CD4-positive, alpha-beta T cell treated with Interleukin-17A for 1 hour (primary cell): Measurements from ENCODE around the gene RBM18.

ENCODE experiments used
- DNase-seq: peaks from one replicate; pipeline ENCODE4 v3.0.0-alpha.2; 2020

RBM18 gene

DNA sequence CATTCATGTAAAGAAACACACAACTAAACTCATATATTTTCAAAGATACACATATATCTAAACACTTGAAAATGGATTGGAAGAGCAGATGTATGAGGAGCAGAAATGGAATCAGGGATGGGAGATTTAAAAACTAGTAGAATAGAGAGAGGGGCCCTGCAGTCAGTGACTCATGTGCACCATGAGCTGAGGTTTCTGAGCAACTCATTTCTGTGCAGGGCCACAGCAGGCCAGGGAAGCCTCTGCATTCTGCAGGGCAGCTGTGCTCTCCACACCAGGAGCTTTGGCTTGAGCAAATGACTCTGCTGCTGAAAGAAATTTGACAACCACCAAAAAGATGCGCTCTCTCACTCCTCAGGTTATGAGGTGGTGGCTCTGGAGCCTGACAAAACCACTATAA lies 63.0 kb downstream of the RBM18 start:
- no peak for DNase-seq

DNA sequence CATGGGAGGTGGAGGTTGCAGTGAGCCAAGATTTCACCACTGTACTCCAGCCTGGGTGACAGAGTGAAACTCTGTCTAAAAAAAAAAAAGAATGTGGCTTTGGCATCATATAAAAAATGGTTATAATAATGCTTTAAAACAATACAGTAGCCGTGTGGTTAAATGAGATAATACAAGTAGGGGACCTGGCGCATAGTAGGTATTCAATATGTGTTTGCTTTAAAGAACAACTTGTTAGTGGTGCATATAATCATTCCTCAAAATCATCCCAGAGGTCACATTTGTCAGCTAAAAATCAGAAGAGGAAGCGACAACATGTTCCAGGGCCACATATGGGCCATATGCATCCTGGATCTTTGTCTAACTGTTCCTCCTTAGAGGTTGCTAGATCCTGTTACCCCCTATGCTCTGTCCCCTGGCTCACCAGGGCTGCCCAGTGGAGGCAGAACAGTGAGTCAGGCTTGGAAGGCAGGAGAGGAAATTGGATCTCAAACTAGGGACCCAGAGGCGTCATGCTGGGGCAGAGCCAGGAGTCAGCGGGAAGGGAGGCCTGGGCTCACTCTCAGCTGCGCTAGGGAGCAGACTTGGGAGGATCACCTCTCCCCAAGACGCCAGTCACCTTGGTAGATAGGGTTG lies 63.6 kb downstream of the RBM18 start:
- no peak for DNase-seq

DNA sequence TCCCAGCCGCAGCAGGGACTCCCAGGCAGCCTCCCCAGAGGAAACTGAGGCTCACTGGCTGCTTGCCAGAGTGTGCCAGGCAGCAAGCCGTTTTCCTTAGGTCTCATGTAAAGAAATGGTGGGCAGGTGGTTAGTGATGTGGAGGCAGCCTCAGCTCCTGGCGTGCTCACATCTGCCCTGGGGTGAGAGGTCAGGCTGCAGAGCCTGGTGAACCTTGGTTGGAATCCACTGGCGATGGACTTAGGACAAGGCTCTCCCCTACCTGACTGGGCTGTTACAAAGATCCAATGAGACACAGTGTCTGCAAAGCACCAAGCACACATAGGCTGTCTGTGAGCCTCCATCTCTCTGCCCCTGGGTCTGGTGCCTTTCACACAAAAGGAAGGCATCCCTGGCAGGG lies 66.8 kb downstream of the RBM18 start:
- DNase-seq, result no peak

DNA sequence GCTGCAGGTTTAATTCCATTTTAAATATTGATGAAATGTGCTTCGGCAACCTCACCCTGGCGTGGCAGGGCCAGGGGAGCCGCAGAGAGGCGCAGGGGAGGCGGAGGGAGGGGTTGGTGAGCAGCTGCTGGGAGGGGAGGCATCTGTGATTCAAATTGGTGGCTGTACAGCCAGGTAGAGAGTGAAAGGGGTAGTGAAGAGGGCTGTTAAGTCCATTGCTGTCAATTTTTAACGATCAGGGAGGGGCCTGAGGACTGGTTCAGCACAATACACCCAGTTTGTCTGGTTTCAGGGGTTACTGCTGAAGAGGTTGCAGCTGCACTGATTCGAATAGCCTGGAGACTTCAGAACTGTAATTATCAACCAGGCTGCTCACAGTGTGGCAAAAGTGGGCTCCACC lies 67.2 kb downstream of the RBM18 start:
- no peak for DNase-seq

DNA sequence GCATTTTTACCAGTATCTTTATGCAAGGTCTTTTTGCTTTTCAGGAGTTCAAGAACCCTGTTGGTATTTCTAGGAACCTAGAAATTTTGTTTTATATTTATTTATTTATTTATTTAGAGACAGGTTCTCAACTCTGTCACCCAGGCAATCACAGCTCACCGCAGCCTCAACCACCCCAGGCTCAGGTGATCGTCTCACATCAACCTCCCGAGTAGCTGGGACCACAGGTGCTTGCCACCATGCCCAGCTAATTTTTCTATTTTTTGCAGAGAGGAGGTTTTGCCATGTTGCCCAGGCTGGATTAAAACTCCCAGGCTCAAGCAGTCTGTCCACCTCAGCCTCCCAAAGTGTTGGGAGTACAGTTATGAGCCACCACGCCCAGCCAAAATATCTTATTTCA lies 68.8 kb downstream of the RBM18 start:
- no peak for DNase-seq

DNA sequence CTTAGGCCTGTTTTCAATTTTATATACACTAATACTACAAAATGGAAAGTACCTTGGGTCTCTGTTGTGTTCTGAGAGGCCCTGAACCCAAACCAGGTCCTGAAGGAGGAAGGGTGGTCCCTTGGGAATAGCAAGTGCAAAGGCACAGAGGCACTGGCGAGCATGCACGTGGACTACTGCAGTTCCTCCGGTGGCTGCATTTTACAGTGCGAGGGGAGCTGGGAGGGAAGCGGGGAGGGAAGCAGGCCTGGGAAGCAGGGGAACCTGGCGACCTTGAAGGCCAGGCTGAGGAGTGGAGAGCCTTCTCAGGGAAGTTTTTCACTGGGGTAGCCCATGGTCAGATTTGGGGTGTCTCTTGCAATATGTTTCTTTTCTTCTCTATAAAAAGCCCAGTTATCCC lies 71.0 kb downstream of the RBM18 start:
- no peak for DNase-seq

DNA sequence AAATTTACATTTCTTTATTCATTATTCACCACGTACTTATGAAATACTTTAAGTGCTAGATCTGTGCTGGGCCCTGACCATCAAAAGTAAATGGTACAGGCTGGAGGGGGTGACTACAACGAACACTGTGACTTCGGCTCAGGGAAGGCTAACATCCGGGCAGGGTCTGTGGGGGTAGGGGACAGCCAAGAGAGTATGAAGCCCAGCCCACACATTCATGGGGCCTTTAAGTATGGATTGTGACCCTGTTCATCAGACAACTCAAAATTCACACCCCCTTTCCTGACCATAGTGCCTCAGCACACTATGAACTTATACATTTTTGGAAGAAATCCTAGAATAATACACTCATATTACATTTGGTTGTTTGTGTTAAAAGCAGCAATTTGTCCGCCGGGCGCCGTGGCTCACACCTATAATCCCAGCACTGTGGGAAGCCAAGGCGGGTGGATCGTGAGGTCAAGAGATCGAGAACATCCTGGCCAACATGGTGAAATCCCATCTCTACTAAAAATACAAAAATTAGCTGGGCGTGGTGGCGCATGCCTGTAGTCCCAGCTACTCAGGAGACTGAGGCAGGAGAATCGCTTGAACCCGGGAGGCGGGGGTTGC lies 71.6 kb downstream of the RBM18 start:
- DNase-seq, result no peak

DNA sequence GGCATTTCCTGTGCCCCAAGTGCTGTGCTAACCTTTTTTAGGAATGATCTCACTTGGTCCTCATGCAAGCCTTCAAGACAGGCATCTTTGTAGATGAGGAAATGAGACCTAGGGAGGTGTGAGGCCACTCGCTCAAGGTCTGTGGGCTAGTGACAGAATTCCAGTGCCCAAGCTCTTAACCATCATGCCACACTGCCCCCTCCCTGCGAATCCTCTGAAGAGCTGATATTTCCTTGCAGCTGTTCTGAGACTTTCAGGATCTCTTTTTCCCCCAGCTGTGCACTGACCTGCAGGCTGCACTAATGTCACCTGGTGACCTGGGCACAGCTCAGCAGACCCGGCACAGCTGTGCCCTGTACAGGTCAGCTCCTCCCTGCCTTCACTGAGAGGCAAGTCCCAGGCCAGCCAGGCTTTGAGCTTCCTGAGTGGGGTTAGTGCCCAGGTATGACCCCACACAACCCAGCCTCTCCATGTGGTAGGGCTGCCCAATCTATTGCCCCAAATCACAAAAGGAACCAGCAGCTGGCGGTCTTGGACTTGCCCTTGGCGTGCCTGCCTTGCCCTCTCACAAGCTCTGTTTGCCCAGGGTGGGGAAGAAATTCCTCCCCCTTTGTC lies 72.3 kb downstream of the RBM18 start:
- no peak for DNase-seq

DNA sequence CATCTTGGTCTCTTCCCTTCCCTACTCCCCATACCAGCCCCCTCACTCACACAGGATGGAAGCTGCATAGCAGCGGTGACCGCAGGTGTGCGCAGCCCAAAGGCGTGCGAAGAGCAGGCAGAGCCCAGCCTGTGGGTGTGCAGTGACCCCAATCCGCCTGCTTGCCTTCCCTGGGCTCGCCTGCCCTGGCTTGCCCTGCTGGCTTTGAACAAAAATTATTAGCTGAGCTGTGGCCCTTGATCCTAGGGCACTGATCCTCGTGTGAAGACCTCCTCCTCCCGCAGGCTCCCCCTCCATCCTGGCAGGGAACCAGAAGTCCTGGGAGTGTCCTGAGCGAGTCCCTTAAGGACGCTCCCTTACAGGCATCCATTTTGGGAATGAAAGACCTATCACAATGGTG lies 73.1 kb downstream of the RBM18 start:
- no peak for DNase-seq

DNA sequence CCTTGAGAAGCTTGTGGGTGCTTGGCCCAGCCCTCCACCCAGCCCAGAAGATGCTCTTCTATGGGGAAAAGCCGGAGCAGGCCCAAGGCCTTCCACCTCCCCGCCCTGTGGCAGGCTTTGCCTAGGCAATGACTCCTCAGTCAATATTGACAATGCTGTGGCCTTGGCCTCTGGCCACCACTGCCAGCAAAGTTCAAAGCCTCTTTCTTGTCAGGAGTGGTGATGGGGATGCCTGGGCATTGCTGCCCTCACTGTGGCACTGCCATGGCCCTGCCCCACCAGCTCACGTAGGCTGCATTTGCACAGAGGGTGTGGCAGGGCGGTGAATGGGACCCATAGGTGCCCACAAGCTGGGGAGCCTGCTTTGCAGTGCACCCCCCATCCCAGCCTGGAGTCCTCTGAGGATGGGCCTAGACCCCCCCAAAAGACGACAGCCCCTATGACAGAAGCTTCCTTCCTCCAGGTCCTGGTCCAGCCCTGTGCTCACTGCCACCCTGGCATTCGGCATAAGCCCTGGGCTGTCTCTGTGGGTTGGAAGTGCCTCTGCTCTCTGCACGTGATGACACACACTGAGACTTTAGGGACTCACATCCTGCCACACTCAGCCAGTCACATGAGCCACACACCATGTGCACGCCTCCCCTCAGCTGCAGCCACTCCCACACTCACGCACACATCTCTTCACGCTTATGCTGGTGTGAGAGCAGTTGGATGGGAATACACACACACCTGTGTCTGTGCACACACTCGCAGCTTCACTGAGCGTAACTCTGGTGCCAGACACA lies 73.9 kb downstream of the RBM18 start:
- no peak for DNase-seq

DNA sequence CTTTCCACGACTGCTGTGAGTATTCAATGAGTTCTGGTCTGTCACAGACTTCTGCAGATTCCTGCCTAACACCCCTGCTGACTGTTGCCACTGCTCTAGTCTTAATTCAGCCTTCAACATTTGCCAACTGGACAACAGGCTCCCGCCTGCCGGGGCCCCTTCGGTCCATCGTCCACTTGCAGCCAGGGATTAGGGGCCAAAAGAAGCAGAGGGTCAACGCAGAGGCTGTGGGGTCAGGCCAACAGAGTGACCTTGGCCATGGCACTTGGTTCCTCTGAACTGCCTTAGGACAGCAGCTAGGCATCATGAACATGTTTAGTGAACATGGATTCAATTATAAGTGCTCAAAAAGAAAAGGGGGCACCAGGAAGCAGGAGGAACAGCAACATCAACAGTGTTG lies 76.3 kb downstream of the RBM18 start:
- DNase-seq, result no peak
